ENCODE measurements around the gene RUBCNL.
"Not testable (repeated sequence)": the region's sequence is repeated elsewhere in the genome, so short reads cannot be mapped to it uniquely, and the experiment has no call there.

Gene RUBCNL

DNA sequence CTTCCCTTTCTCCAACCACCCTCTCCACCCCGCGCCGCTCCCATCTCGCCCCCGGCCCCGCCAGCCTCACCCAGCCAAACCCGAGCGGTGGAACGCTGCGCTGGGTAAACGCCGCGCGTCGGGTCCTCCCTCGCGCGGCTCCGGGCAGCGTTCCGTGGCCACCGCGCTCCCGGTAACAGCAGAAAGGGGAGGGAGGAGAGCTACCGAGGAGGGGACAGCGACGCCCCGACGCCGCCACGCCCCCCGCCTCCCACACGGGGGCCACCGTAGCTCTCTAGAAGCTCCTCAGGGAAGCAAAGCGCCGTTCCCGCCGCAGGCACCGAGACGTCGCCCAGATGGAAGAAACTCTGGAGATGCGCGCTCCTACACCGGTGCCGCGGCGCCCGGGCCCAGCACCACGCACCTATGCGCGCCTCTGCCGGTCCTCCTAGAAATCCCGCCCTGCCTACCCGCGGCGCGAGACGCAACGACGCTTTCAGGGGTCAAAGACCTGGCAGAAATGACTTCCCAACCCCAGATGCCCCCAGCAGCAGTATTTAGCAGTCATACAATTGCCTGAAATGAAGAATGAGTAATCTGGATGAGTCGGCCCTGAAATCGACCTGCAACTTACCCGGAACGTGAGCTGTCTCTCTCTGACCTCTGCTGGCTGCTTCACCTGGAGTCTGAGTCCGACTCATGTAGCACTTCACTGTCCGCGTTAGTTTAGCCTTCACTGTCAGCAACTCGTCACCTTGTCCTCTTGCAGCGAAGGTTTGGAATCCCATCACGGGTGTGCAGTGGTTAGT lies at the start of gene RUBCNL:
Gene RUBCNL, minus strand, starts transcription at position 189 of the 788 bp plus-strand sequence. CDS start 14,777 bp downstream, outside the sequence.
- DNase-seq: no peak

DNA sequence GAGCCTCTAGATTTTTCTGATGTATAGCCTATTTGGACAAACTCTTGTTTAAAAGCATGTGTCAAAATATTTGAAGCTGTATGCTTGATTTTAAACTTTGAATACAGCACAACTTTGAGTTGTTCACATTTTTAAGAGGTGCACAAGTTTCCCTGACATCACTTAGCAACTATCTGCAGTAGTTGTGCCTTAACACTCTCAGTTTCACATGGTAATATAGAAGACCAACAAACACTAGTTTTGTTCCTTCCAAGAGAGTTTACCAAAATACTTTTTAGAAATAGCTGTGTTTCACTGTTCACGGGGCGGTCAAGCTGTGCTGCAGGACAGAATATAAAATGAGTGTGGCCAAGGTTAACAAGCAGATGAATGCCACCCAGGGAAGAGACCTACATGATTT lies 42.5 kb upstream of the RUBCNL start:
- not testable (repeated sequence) for DNase-seq

DNA sequence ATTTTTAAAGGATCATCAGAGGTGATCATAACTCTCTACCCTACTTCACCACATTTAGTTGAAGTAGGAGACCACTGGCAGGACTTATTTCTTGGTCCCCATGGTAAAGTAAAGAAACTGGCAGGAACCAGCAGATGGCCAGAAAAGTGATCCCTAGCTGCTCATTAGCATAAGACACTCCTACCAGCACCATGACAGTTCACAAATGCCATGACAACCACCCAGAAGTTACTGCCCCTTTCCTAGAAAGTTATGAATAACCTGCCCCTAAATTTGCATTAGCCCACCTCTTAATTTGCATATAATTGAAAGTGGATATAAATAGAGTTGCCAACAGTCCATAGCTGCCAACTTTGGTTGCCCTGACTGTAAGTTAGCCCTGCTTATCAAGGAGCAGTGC lies 18.4 kb upstream of the RUBCNL start:
- DNase-seq: no peak

DNA sequence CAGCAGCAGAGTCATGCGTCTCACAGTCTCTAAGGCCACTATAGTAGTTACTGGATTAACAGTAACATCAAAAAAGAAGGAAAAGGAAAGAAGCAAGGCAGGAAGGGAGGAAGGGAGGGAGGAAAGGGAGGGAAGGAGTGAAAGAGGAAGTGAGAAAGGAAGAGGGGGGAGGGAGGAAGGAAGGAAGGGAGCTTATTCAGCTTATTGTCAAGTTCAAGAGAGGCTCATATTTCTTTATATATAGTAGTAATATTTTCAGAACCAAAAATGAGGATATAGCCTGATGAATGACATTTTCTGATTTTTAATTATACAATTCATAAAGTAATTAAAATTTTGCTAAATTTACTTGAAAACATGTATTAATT lies 17.7 kb upstream of the RUBCNL start:
- no peak for DNase-seq

- no peak for DNase-seq
Measured at GRCh38 chr13:46403851-46404732, 17.0 kb upstream of the RUBCNL start.

DNA sequence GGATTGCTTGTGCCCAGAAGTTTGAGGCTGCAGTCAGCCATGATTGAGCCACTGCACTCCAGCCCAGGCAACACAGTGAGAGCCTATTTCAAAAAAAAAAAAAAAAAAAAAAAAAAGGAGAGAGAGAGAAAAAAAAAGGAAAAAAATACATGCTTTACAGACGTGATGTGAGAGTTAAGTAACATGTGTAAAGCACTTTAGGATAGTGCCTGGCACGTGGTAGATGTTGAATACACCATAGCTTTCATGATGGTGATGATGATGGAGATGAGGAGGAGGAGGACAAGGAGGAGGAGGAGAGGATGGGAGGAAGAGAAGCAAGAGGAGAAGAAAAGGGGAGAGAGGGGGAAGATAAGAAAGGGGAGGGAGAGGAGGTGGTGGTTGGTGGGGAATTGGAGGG lies 15.1 kb upstream of the RUBCNL start:
- no peak for DNase-seq

DNA sequence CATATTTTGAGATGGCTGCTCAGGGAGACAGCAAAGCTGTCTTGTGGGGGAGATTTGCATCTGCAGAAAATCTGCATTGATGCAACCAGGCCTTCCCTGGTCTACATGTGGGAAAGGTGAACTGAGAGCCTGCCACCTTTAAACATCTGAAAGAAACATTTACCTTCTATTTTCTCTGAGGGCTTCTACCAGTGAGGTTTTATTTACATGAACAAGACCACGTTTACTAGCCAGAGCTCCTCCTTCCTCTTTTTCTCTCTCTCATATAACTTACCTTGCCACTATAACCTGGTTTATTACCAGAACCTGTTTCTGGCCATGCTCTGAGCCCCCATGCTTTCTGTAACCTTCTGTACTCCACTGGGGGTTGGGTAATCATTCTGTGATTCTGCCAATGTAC lies 14.4 kb upstream of the RUBCNL start:
- DNase-seq: no peak

DNA sequence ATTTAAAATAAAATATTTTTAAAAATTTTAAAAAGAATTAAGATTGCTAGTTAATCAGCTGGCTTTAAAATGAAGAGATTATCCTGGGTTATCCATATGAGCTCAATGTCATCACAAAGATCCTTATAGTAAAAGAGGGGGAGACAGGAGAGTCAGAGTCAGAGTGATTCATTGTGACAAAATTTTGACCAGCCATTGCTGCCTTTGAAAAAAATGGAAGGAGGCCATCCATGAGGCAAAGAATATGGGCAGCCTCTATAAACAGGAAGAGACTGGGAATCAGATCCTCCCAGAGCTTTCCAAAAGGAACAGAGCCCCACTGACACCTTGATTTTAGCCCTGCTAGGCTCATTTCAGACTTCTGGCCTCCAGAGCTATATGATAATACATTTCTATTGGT lies 9.3 kb upstream of the RUBCNL start:
- no peak for DNase-seq

GRCh38 chr13:46392967-46393366 lies 5.9 kb upstream of the RUBCNL start:
- no peak for DNase-seq

DNA sequence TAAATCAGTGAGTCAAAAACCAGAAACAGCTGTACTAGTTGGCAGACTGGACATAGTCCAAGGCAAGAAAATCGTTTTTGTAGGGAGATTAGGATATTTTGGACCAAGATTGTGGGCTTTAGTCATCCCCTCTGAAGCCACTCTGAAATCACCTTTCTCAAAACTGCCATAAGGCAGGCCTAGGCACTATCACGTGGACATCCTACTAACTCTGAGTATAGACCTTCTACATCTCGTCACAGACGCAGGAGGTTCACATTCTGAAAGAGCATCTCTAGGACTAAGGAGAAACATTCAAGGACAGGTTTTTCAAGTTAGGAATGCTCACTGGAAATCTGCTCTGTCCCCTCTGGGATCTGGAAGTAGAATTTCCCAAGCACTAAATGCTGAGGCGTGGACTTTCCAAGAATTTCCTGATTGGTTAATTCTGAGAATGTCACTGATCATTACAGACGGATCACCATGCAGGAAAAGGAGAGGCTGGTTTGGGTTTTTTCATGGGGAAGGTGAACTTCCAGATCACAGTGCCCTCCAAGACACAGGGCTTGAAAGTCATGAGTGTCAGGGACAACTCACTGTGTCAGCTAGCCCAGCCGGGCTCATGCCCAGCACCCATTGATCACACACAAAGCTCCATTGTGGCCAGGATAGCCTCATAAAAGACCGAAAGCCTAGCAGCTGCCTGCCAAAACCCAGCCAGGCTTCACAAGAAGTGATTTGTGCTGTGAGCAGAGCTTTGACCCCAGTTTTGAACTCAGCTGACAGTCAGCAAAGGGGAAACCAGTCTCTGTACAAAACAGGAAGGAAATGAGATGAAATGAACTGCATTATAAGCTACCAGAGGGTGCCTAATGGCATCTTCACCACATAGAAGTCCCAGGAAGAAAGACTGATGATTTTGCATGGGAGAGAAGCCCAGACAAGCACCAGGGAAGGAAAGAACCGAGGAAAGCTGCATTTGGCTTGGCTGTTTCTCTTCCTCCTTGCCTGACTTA lies 2.7 kb upstream of the RUBCNL start:
- DNase-seq: no peak

GRCh38 chr13:46388846-46389245 lies 1.8 kb upstream of the RUBCNL start:
- DNase-seq: no peak

- DNase-seq: no peak
Measured at GRCh38 chr13:46388308-46388707, 1.3 kb upstream of the RUBCNL start.

- no peak for DNase-seq
Measured at GRCh38 chr13:46386392-46387063, 524 bp downstream of the RUBCNL start.

GRCh38 chr13:46385946-46386345 lies 1.1 kb downstream of the RUBCNL start:
- no peak for DNase-seq

- DNase-seq: no peak
Measured at GRCh38 chr13:46383383-46383782, 3.7 kb downstream of the RUBCNL start.

GRCh38 chr13:46382224-46382623 lies 4.8 kb downstream of the RUBCNL start:
- no peak for DNase-seq

GRCh38 chr13:46380242-46380641 lies 6.8 kb downstream of the RUBCNL start:
- DNase-seq: no peak

DNA sequence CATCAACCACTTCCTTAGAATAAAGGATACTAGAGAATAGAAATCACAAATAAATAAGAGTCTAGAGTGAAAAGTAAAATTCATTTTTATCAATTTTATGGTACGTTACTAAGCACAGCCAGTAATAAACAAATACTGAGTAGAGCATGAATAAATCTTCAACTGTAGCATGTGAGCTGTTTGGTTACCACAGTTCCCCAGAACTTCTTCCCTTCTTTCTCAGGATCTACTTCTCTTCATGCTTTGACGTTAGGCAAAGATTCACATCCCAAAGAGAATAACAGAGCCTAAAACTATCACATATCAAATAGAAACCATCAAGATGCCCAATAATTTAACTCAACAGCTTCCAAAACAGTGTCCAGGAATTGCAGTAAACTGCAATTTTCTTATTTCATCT lies 7.4 kb downstream of the RUBCNL start:
- no peak for DNase-seq

DNA sequence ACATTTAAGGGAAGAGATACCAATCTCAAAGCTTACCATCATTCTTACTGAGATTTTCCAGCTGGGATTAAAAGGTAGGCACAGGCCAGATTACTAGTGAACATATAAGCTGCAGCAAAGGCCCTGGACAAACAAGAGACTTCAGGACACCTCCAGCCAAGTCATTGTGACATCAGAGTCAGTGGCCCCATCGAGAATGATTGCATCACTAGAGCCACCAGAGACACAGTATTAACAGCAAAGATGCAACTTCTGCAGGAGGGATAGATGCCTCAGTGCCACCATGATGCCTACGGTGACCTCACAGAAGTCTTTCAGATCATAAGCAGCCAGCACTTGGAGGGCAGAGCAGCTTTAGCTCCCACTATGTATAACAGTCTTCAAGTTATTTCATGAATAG lies 8.6 kb downstream of the RUBCNL start:
- DNase-seq: no peak

DNA sequence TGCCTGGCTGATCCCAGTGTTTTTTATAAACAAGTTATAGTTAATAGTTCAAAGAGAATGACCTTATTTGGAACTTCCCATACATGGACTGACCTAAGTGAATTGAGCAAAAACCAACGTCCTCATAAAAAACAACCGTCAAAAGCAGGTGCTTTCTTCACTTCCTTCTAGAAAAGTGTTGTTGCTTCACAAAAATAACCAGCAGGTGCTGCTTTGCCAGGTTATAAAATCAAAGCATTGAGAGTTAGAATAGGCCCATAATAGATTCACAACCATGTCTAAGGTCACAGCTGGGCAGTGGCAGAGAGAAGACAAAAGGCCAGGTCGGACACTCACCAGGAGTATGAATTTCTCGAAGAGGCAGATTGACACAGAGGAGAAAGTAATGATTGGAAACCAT lies 9.5 kb downstream of the RUBCNL start:
- DNase-seq: no peak

- DNase-seq: no peak
Measured at GRCh38 chr13:46374710-46375109, 12.3 kb downstream of the RUBCNL start.

DNA sequence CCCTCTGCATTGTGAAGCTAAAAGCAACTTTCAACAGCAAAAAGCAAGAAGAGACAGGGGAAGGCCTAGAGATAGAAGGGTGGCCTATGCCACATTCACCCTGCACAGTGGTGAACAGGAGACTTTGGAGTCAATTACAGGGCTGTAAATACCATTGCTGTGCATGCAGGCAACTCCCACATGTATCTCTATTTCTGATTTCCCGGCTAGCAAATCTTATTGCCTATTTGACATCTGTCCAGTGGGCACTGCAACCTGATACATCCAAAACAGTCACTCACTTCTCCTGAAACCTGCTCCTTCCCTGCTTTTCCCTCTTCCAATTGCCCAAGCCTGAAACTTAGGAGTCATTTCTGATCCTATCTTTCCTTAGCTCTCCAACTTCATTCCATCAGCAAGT lies 13.4 kb downstream of the RUBCNL start:
- DNase-seq: no peak
